Measurements from ENCODE around the gene USP15.

The USP15 gene

DNA sequence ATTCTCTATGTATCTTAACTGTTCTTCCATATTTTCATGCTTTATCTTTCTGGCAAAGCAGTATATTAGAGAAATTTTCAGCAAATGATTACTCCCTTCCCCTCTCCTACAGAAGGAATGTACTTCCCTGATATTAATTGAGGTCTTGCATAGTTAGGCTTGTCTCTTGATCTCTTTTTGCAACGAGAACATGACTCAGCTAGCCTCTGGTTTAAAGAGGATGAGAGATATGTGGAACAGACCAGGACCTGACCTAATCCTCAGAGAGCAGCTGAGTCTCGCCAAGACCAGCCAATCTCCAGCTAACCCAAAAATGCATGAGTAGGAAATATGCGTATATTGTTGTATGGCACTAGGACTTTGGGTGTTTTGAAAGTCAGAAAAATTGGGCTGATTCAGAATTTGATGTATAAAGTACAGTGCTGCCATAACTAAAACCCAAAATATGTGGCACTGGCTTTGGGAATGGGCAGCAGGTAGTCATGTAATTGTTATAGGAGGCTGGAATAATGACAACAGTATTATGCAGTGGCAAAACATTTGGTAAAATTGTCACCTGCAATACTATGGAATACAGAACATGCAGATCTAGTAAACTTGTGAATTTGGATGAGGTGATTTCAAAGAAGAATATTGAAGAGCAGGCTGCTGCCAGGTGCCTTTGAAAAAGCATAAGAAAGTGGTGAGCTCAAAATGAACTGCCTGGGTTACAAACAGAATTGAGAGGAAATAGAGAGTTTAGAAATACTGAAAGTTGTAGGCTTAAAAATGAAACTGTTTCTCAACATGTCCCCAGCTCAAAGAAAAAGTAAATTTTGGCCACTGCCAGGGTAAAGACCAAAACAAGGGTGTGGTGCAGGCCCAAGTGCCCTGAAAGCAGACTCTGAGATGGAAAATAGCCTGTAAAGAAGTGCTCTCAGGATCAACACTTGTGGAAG, 9.3 kb upstream of the USP15 start:
- Histone ChIP-seq H3K27me3 (ENCODE audit: low read depth, low read length) (no peaks in the 10 kb centered on the region), H4K20me1 (ENCODE audit: insufficient read depth, low read length) (no peaks in the 10 kb centered on the region), H3K36me3 (replicated peaks; ENCODE audit: low read depth, low read length) (no peaks in the 10 kb centered on the region), H3K9me3 (ENCODE audit: insufficient read depth, low read length) (no peaks in the 10 kb centered on the region), H3K4me2 (ENCODE audit: low read length) (peak overlapping the region; percentile 28), H2AFZ (ENCODE audit: low read depth, low read length) (peak overlapping the region; percentile 26; the same call in 1 of the 2 replicates), H3K9ac (ENCODE audit: low read length) (0 out of 2 replicates have a peak overlapping the region, but pooled peaks have one; percentile 1), H3K4me3 (ENCODE audit: low read length) (no peak overlapping the region), H3K27ac (ENCODE audit: low read length) (peak overlapping the region; percentile 54), H3K79me2 (ENCODE audit: low read length) (no peaks in the 10 kb centered on the region), H3K4me1 (ENCODE audit: low read length) (peaks cover 16% of the 10 kb centered on the region)
- no peak for TF ChIP-seq EZH2phosphoT487 (IDR thresholded peaks at IDR 0.05; ENCODE audit: low read depth)
- TF ChIP-seq, protein P1, sequence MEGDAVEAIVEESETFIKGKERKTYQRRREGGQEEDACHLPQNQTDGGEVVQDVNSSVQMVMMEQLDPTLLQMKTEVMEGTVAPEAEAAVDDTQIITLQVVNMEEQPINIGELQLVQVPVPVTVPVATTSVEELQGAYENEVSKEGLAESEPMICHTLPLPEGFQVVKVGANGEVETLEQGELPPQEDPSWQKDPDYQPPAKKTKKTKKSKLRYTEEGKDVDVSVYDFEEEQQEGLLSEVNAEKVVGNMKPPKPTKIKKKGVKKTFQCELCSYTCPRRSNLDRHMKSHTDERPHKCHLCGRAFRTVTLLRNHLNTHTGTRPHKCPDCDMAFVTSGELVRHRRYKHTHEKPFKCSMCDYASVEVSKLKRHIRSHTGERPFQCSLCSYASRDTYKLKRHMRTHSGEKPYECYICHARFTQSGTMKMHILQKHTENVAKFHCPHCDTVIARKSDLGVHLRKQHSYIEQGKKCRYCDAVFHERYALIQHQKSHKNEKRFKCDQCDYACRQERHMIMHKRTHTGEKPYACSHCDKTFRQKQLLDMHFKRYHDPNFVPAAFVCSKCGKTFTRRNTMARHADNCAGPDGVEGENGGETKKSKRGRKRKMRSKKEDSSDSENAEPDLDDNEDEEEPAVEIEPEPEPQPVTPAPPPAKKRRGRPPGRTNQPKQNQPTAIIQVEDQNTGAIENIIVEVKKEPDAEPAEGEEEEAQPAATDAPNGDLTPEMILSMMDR (IDR thresholded peaks at IDR 0.05; ENCODE audit: low read depth, low read length): no peak

DNA sequence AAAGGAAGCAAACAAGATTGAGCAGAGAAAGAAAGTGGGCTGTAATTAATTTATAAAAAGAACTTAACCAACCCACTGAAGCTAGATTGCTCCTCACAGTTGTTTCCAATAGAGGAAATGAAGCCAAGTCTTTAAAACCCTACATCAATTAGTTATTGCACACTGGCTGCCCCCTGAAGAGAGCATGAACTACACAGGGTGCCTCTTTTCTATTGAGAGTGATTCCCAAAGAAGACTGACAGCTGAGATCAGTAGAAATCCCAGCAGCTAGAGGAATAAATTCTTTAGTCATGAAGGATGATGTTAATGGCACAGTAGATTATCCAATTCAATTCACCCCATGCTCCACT, 8.6 kb upstream of the USP15 start:
- Histone ChIP-seq H3K4me3 (ENCODE audit: low read length) (no peak overlapping the region), H3K27me3 (ENCODE audit: low read depth, low read length) (no peaks in the 10 kb centered on the region), H3K9ac (ENCODE audit: low read length) (0 out of 2 replicates have a peak overlapping the region, but pooled peaks have one; percentile 1), H3K27ac (ENCODE audit: low read length) (peak overlapping the region; percentile 54), H3K79me2 (ENCODE audit: low read length) (no peaks in the 10 kb centered on the region), H3K9me3 (ENCODE audit: insufficient read depth, low read length) (no peaks in the 10 kb centered on the region), H2AFZ (ENCODE audit: low read depth, low read length) (peak overlapping the region; percentile 26; the same call in 1 of the 2 replicates), H3K36me3 (replicated peaks; ENCODE audit: low read depth, low read length) (no peaks in the 10 kb centered on the region), H4K20me1 (ENCODE audit: insufficient read depth, low read length) (no peaks in the 10 kb centered on the region), H3K4me1 (ENCODE audit: low read length) (peaks cover 16% of the 10 kb centered on the region), H3K4me2 (ENCODE audit: low read length) (peak overlapping the region; percentile 28)
- TF ChIP-seq EZH2phosphoT487 (IDR thresholded peaks at IDR 0.05; ENCODE audit: low read depth): no peak
- TF ChIP-seq, protein P1 (IDR thresholded peaks at IDR 0.05; ENCODE audit: low read depth, low read length): no peak

DNA sequence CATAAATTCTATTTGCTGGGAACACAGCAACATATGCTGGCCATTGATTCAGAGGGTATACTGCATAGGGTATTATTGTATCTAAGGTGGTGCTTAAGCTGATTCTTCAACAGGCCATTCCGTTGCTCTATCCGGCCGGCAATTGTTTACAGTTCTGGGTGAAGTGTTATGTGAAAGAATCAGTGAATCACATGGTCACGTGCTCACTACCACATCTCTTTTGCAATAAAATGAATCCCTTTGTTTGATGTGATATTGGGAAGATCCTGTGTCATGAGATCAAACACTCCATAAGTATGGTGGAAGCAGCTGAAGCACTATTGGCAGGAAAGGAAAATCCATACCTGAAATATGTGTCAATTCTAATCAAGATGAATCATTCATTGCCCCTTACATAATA, 7.6 kb upstream of the USP15 start:
- H3K36me3 ChIP-seq (replicated peaks; ENCODE audit: low read depth, low read length): no peaks in the 10 kb centered on the region
- H3K9me3 ChIP-seq (ENCODE audit: insufficient read depth, low read length): no peaks in the 10 kb centered on the region
- H3K4me1 ChIP-seq (ENCODE audit: low read length): peaks cover 16% of the 10 kb centered on the region
- no peak overlapping the region for H3K4me3 ChIP-seq (ENCODE audit: low read length)
- H4K20me1 ChIP-seq (ENCODE audit: insufficient read depth, low read length): no peaks in the 10 kb centered on the region
- no peaks in the 10 kb centered on the region for H3K27me3 ChIP-seq (ENCODE audit: low read depth, low read length)
- no peak overlapping the region for H3K27ac ChIP-seq (ENCODE audit: low read length)
- H3K79me2 ChIP-seq (ENCODE audit: low read length): no peaks in the 10 kb centered on the region
- H2AFZ ChIP-seq (ENCODE audit: low read depth, low read length): no peak overlapping the region
- no peak overlapping the region for H3K9ac ChIP-seq (ENCODE audit: low read length)
- TF ChIP-seq, protein P1 (IDR thresholded peaks at IDR 0.05; ENCODE audit: low read depth, low read length): no peak
- TF ChIP-seq EZH2phosphoT487 (IDR thresholded peaks at IDR 0.05; ENCODE audit: low read depth): no peak
- H3K4me2 ChIP-seq (ENCODE audit: low read length): no peak overlapping the region

DNA sequence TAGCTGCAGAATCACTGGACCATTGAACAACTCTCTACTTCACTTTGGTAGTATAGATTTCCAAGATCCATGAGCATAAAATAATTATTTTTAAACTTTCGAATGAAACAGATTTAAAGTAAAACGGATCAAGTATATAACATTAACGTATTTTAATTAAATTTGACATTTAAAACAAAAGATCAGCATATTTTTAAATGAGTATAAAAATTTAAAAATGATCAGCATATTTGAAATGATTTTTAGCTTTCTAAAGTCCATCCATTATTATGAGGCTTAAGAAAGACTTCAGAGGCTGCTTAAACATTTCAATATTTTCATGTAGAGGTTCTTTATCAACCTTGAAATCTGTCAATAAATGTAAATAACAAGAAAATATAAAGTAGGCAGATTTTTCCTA, 5.2 kb upstream of the USP15 start:
- Histone ChIP-seq H3K79me2 (ENCODE audit: low read length) (no peaks in the 10 kb centered on the region), H3K36me3 (replicated peaks; ENCODE audit: low read depth, low read length) (no peaks in the 10 kb centered on the region), H3K27ac (ENCODE audit: low read length) (no peak overlapping the region), H3K4me3 (ENCODE audit: low read length) (no peak overlapping the region), H3K4me1 (ENCODE audit: low read length) (peaks cover 25% of the 10 kb centered on the region), H4K20me1 (ENCODE audit: insufficient read depth, low read length) (no peaks in the 10 kb centered on the region), H3K4me2 (ENCODE audit: low read length) (no peak overlapping the region), H2AFZ (ENCODE audit: low read depth, low read length) (no peak overlapping the region), H3K9ac (ENCODE audit: low read length) (no peak overlapping the region), H3K9me3 (ENCODE audit: insufficient read depth, low read length) (no peaks in the 10 kb centered on the region), H3K27me3 (ENCODE audit: low read depth, low read length) (no peaks in the 10 kb centered on the region)
- TF ChIP-seq, protein P1 (IDR thresholded peaks at IDR 0.05; ENCODE audit: low read depth, low read length): no peak
- TF ChIP-seq EZH2phosphoT487 (IDR thresholded peaks at IDR 0.05; ENCODE audit: low read depth): no peak

All from OCI-LY3 (cell line).